ENCODE measurements around the gene EHHADH. TPM values are rescaled to one million over a fixed set of nuclear protein-coding genes. Genes with fewer than 3 reads are reported as not detected.

EHHADH gene
- total RNA-seq, 1 donor from 2014 or later: 6.2 TPM

GRCh38 chr3:185283374-185283935 lies 29.6 kb upstream of the EHHADH start:
- Mint-ChIP-seq H3K27ac (peak overlapping the region; percentile 95), H3K4me1 (ENCODE audit: low read depth) (peaks cover 8% of the 10 kb centered on the region), H3K4me3 (ENCODE audit: low read depth) (peak overlapping the region; percentile 98), H3K27me3 (peaks cover 3% of the 10 kb centered on the region), H3K9me3 (ENCODE audit: low read depth) (peaks cover 3% of the 10 kb centered on the region), H3K36me3 (ENCODE audit: insufficient read depth) (no peaks in the 10 kb centered on the region)
- DNase-seq (ENCODE audit: low spot score, unreplicated experiment): no peak
- TF ChIP-seq CTCF (IDR thresholded peaks at IDR 0.05; ENCODE audit: unreplicated experiment): no peak

- peak; percentile 92 for DNase-seq (ENCODE audit: low spot score, unreplicated experiment)
- TF ChIP-seq CTCF (IDR thresholded peaks at IDR 0.05; ENCODE audit: unreplicated experiment): no peak
- no peaks in the 10 kb centered on the region for H3K36me3 Mint-ChIP-seq (ENCODE audit: insufficient read depth)
- H3K27ac Mint-ChIP-seq: peak overlapping the region; percentile 95
- peaks cover 3% of the 10 kb centered on the region for H3K9me3 Mint-ChIP-seq (ENCODE audit: low read depth)
- peaks cover 3% of the 10 kb centered on the region for H3K27me3 Mint-ChIP-seq
- peak overlapping the region; percentile 98 for H3K4me3 Mint-ChIP-seq (ENCODE audit: low read depth)
- peaks cover 8% of the 10 kb centered on the region for H3K4me1 Mint-ChIP-seq (ENCODE audit: low read depth)
These were observed 29.0 kb upstream of the EHHADH start for GRCh38 chr3:185282696-185283373.

- no peak for DNase-seq (ENCODE audit: low spot score, unreplicated experiment)
- H3K9me3 Mint-ChIP-seq (ENCODE audit: low read depth): peaks cover 3% of the 10 kb centered on the region
- peak; percentile 65 for TF ChIP-seq CTCF (IDR thresholded peaks at IDR 0.05; ENCODE audit: unreplicated experiment)
- H3K27ac Mint-ChIP-seq: no peak overlapping the region
- peaks cover 8% of the 10 kb centered on the region for H3K4me1 Mint-ChIP-seq (ENCODE audit: low read depth)
- H3K4me3 Mint-ChIP-seq (ENCODE audit: low read depth): no peak overlapping the region
- H3K36me3 Mint-ChIP-seq (ENCODE audit: insufficient read depth): no peaks in the 10 kb centered on the region
- peaks cover 3% of the 10 kb centered on the region for H3K27me3 Mint-ChIP-seq
These were observed 26.9 kb upstream of the EHHADH start for GRCh38 chr3:185280572-185281365.

GRCh38 chr3:185279587-185280138 lies 25.8 kb upstream of the EHHADH start:
- Mint-ChIP-seq H3K4me1 (ENCODE audit: low read depth) (peaks cover 6% of the 10 kb centered on the region), H3K27ac (no peak overlapping the region), H3K27me3 (peaks cover 3% of the 10 kb centered on the region), H3K4me3 (ENCODE audit: low read depth) (no peak overlapping the region), H3K36me3 (ENCODE audit: insufficient read depth) (no peaks in the 10 kb centered on the region), H3K9me3 (ENCODE audit: low read depth) (peaks cover 3% of the 10 kb centered on the region)
- no peak for DNase-seq (ENCODE audit: low spot score, unreplicated experiment)
- TF ChIP-seq CTCF (IDR thresholded peaks at IDR 0.05; ENCODE audit: unreplicated experiment): no peak

GRCh38 chr3:185276415-185276814 lies 22.6 kb upstream of the EHHADH start:
- DNase-seq (ENCODE audit: low spot score, unreplicated experiment): no peak
- Mint-ChIP-seq H3K4me1 (ENCODE audit: low read depth) (no peaks in the 10 kb centered on the region), H3K36me3 (ENCODE audit: insufficient read depth) (no peaks in the 10 kb centered on the region), H3K4me3 (ENCODE audit: low read depth) (no peak overlapping the region), H3K27me3 (peaks cover 2% of the 10 kb centered on the region), H3K27ac (no peak overlapping the region), H3K9me3 (ENCODE audit: low read depth) (no peaks in the 10 kb centered on the region)
- TF ChIP-seq CTCF (IDR thresholded peaks at IDR 0.05; ENCODE audit: unreplicated experiment): no peak
